HCEC 1CT (cell line): Measurements from ENCODE around the gene CRYBB3.

ENCODE experiments used
- DNase-seq: peaks from one replicate; pipeline ENCODE4 v3.0.0-alpha.2; 2017

The CRYBB3 gene

DNA sequence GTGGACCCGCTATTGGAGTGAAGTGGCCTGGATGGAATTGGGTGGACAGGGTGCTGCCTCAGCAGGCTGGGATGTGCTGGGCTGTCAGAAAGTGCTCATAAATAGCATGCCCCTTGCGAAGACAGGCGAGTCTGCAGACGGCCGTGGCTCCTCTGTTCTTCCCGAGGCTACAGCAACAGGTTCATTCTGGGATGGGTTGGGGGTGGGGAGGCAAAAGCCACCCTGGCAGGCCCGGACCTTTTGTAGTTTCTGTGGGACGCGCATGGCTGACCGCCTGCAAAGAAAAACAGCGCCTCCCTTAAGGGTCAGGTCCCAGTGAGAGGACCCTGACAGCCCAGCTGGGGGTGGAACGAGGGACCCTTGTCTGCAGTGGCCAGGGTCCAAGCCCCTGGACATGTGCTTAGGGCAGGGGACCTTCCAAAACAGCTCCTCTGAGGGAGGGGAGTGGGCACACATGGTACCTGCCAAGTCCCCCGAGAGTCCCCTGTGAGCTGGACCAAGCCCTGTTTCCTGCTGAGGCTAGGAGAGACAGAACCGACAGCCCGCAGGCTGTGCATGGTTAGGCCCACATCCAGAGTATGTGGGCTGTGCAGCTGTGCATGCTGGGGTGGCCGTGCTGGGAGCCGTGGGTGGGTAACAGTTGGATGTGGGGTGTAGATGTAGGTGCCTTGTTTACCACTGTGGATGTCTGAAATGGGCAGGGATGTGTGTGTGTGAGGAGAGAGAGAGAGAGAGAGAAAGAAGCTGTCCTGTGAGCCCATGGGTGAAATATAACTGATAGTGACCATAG, at the start of gene CRYBB3:
Gene CRYBB3, plus strand, starts transcription at position 128 of the 790 bp plus-strand sequence. CDS start 1,539 bp downstream, outside the sequence.
- no peak for DNase-seq

GRCh38 chr22:25153961-25154666, 45.5 kb upstream of the CRYBB3 start:
- DNase-seq, result no peak

DNA sequence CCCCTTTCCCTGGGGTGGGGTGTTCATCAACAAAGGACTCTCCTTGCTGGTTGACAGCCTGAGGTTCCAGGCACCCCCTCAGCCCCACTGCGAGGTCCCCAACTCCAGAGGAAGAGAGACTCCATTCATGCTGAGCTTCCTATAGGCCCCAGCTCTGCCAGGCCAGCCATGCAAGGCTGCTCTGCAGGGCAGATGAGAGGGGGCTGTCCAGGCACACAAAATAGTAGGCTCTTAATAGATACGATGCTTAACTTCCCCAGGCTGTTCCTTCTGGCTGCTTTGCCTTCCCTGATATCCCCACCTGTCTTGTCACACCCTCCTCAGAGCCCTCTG, 45.0 kb upstream of the CRYBB3 start:
- DNase-seq, result no peak

- no peak for DNase-seq
Measured at GRCh38 chr22:25156736-25157135, 42.9 kb upstream of the CRYBB3 start.

- no peak for DNase-seq
Measured at GRCh38 chr22:25159028-25159427, 40.6 kb upstream of the CRYBB3 start.

DNA sequence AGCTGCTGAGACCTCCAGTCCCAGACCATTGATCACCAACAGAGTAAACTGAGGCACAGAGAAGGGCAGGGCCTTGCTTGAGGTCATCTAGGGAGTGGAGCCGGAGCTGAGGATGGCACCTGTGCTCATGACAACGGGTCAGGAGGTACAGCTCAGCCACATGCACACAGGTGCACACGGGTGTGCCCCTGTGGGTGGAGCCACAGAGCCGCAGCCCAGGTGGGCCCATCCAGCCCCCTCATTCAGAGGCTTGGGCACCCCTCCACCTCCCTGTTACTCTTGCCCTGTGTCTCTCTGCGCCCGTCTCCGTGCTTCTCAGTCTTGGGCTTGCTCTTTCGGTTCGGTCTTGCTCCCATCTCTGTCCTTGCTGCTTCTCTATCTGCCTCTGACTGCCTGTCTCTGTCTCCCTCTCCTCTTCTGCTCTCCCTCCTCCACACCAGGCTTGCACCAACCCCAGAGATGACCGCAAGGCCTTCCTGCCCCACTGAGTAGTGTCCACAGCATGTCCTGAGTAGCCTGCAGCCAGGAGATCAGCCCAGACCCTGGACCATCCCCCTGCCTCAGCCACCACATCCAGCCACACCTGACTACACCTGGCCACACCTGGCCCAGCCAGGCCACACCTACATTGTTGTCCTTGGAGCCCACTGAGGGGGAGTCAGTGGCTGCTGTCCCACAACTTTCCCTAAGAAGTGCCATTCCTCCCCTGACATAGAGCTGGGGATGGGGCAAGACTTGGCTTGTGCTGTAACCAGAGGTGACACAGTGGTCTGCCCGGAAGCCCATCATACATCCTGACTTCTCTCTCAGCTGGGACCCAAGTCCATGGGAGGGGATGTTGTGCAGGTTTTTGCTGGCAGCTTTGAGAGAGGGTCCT, 39.3 kb upstream of the CRYBB3 start:
- no peak for DNase-seq

GRCh38 chr22:25161017-25161915, 38.4 kb upstream of the CRYBB3 start:
- no peak for DNase-seq

GRCh38 chr22:25161916-25162530, 37.6 kb upstream of the CRYBB3 start:
- DNase-seq, result no peak

GRCh38 chr22:25162561-25162960, 37.1 kb upstream of the CRYBB3 start:
- no peak for DNase-seq

GRCh38 chr22:25165785-25166184, 33.9 kb upstream of the CRYBB3 start:
- DNase-seq, result no peak

DNA sequence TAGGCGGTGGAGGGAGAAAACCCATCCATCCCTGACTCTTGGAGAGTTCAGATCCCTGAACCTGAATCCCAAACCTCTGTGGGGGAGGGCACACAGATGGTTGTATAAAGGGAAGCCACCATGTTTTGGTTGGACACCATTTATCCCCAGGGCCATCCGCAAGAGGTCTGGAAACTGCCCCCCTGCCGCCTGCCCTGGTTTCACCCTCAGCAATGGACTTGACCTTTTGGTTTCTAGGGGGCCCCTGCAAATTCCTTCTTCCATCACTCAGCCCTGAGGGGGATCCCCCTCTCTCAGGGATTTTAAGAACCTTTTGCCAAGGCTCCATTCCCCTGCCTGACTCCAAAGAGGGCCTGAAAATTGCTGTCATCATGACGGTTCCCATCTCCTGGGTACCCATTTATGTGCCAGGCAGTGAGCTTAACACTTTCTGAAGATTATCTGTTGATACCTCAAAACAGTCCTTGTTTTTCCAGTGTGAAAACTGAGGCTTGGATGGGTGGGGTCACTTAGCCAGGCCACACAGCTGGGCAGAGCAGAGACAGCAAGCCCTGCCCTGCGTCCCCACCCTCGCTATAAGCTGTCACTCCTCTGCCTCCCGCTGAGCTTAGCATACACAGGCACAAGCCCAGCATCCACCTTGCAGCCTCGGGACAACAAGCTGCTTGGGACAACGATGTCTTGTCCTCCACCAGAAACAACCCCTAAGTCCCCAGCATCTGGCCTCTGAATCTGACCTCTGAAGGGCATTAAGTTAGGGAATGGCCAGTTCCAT, 33.2 kb upstream of the CRYBB3 start:
- DNase-seq, result no peak

- DNase-seq, result no peak
Measured at GRCh38 chr22:25167082-25167481, 32.6 kb upstream of the CRYBB3 start.

DNA sequence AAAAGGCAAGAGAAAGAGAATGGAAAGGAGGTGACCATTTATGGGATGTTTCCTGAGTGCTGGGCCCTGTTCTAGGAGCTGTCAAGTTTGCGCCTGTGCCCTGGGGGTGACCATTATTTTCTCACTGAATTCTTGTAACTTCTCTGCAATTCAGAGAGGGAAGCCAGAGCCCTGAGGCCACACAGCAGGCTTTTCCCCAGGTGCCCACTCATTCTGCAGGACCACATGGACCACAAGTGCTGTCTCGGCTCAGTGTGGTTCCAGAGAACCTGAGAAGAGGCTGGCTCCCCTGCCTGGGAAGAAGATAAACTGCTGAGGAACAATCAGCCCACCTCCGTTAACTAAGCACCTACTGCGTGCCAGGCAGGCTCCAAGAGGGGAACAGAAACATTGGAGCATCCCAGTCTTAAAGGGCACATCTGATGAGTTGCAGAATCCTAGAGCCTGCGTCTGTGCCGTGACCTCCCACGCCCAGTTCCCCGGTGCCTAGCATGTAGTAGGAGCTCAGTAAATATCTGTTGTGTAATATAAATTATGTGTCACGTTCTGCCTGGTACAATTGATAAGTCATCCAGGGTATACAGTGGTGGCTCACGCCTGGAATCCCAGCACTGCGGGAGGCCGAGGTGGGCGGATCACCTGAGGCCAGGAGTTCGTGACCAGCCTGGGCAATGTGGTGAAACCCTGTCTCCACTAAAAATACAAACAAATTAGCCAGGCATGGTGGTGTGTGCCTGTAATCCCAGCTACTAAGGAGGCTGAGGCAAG, 31.6 kb upstream of the CRYBB3 start:
- DNase-seq, result no peak

- no peak for DNase-seq
Measured at GRCh38 chr22:25169278-25170031, 30.2 kb upstream of the CRYBB3 start.

- no peak for DNase-seq
Measured at GRCh38 chr22:25170426-25170980, 29.2 kb upstream of the CRYBB3 start.

DNA sequence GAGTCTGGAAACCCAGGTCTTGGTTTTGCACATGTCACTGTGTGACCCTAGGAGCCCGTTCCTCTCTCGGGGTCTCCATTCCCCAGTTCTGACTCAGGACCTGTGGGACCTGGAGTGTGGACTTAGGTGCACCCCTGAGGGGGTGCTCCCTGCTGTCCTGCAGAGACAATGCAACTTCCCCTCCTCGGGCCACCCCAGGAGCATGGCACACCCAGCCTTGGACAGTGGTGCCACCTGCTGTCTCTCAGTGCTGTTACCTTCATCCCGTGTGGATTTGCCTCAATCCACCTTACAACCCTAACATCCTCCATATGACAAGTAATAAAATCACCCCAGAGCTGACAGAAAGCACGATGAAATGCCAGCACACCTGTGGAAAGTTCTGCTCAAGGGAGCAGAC, 27.5 kb upstream of the CRYBB3 start:
- DNase-seq, result no peak

DNA sequence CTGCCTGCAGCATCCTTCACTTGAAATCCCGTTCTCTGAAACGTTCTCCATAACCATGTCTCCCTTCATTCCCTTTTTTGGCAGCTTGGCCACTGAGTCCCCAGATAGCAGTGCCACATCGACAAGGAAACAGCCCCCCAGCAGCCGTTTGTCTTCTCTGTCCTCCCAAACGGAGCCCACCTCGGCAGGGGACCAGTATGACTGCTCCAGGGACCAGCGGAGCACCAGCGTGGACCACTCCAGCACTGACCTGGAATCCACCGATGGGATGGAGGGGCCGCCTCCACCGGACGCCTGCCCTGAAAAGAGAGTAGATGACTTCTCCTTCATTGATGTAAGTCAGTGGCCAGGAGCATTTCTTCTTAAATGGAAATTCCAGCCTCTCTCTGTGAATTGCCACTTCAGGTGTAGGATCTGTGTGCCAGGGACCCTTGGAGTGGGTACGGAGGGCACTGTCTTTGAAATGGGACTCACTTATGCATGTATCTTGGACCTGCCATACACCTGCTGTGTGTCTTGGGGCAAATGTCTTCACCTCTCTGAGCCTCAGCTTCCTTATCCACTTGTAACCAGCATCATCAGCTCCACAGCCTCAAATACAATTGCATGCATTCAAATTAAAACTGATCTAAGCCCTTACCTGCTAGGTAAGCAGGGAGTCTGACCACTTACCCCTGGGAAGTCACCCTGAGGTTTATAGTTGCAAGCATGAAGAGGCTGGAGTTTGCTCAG, 25.3 kb upstream of the CRYBB3 start:
- DNase-seq, result no peak

DNA sequence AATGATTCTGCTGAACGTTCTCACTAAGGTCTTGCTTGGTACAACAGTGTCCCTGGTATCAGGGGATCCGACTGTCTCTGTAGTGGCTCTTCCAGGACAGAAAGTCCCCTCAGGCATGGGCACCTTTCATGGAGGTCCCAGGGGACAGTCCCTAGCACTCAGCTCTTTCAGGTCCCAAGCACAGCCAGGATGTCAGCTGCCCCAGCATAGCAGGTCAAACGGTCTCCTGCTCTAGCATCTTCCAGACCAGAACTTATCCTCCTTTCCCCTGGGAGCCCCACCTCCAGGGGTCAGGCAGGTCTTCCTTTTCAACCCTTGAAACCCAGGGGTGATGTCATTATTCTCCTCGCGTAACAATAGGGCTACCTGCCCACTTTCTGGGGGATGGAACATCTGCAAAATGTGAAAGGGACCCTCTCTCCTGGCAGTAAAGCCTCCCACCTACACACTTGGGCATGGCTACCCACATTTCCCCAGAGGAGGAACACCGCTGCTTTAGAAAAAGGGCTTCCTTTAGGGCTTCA, 24.7 kb upstream of the CRYBB3 start:
- DNase-seq, result no peak
